OCI-LY7 (cell line): ENCODE results near the gene EIF4G1. TPM values are rescaled to one million over a fixed set of nuclear protein-coding genes. Genes with fewer than 3 reads are reported as not detected.

ENCODE experiments used
- BruUV-seq: library from RNA; stranded (reverse); fragments of 400-500 nt; replicated peaks from 2 replicates; lab custom pipeline; 2021; lab: Mats Ljungman, UMichigan
- CTCF ChIA-PET: fragments of 300-600 bp; sonication (Branson Sonifier 250); formaldehyde crosslinking; loops from one replicate; lab custom pipeline; 2022; ENCODE audit warnings: antibody characterized with exemption; ENCODE audit not compliant: unreplicated experiment; lab: Charles Lee
- POLR2A ChIA-PET: fragments of 300-600 bp; sonication (Branson Sonifier 250); formaldehyde crosslinking; loops from one replicate; lab custom pipeline; 2022; ENCODE audit warnings: antibody characterized with exemption; lab: Charles Lee
- DNase-seq: peaks from one replicate; pipeline ENCODE4 v3.0.0-alpha.2; 2015; ENCODE audit warnings: low spot score
- H2AFZ ChIP-seq: fragments of 200-600 bp; sonication (generic), shearing (Covaris generic); 2 replicates; pipeline ENCODE4 v1.6.1; 2014; ENCODE audit warnings: mild to moderate bottlenecking, antibody characterized with exemption, low read length, moderate library complexity
- H3K27ac ChIP-seq: fragments of 200-600 bp; sonication (generic); 2 replicates; pipeline ENCODE4 v1.5.1; 2014; ENCODE audit warnings: mixed run types, low read depth, mild to moderate bottlenecking, moderate library complexity, low read length, inconsistent platforms; ENCODE audit not compliant: poor library complexity, severe bottlenecking
- H3K36me3 ChIP-seq: fragments of 200-600 bp; sonication (generic); 2 replicates; pipeline ENCODE4 v1.6.1; 2014; ENCODE audit warnings: mild to moderate bottlenecking, antibody characterized with exemption, low read length, moderate library complexity, mixed read lengths; ENCODE audit not compliant: insufficient read depth
- H3K4me1 ChIP-seq: fragments of 200-600 bp; sonication (generic); 2 replicates; pipeline ENCODE4 v1.5.1; 2014; ENCODE audit warnings: mild to moderate bottlenecking, low read length; ENCODE audit not compliant: insufficient read depth, poor library complexity, severe bottlenecking
- H3K4me2 ChIP-seq: fragments of 200-600 bp; sonication (generic); 2 replicates; pipeline ENCODE4 v1.6.1; 2014; ENCODE audit warnings: mild to moderate bottlenecking, low read length
- H3K4me3 ChIP-seq: fragments of 200-600 bp; sonication (generic); 2 replicates; pipeline ENCODE4 v1.5.1; 2014; ENCODE audit warnings: mild to moderate bottlenecking, low read depth, low read length; ENCODE audit not compliant: poor library complexity, severe bottlenecking
- H3K79me2 ChIP-seq: fragments of 200-600 bp; sonication (generic); 2 replicates; pipeline ENCODE4 v1.6.1; 2016; ENCODE audit warnings: low read depth, mild to moderate bottlenecking, low read length, moderate library complexity, mixed read lengths; ENCODE audit not compliant: insufficient read depth
- H3K9me2 ChIP-seq: fragments of 200-600 bp; sonication (generic); 2 replicates; pipeline ENCODE4 v1.6.1; 2016; ENCODE audit warnings: mild to moderate bottlenecking, low read length, mixed read lengths; ENCODE audit not compliant: insufficient read depth
- H3K9me3 ChIP-seq: fragments of 200-600 bp; sonication (generic); 2 replicates; pipeline ENCODE4 v1.6.1; 2014; ENCODE audit warnings: mild to moderate bottlenecking, mixed run types, low read length, mixed read lengths
- H4K20me1 ChIP-seq: fragments of 200-600 bp; sonication (generic); 2 replicates; pipeline ENCODE4 v1.6.1; 2014; ENCODE audit warnings: mild to moderate bottlenecking, antibody characterized with exemption, low read length, moderate library complexity, mixed read lengths; ENCODE audit not compliant: insufficient read depth
- EZH2phosphoT487 ChIP-seq: fragments of 200-600 bp; sonication (generic); IDR thresholded peaks from 2 replicates; pipeline ENCODE4 v1.6.1; 2018; ENCODE audit warnings: low read depth, borderline replicate concordance, mild to moderate bottlenecking, mixed run types, antibody characterized with exemption, low read length, moderate library complexity, mixed read lengths
- intact Hi-C: fragments of 100-400 bp; cut with micrococcal nuclease; formaldehyde crosslinking; loops from one replicate; pipeline ENCODE4 v1.10.0; 2022; ENCODE audit not compliant: unreplicated experiment
- total RNA-seq, 2 experiments: library from RNA; depleted of rRNA in 1 of 2; stranded (reverse); fragments of >200 nt in 1 of 2; shearing (Covaris generic) in 1 of 2; gene quantifications; 2 replicates each; pipeline ENCODE4 v1.2.3, GENCODE V29; 2014 to 2022
- TF ChIP-seq, protein P1 (sequence below): fragments of 200-600 bp; sonication (generic); conservative IDR thresholded peaks from 2 replicates; pipeline ENCODE4 v1.5.1; 2014; ENCODE audit warnings: mild to moderate bottlenecking, antibody characterized with exemption, low read length, moderate library complexity, mixed read lengths

The EIF4G1 gene
- total RNA-seq, 2 experiments from 2014 or later, result 245 to 412 TPM

GRCh38 chr3:184282941-184283340 is 31.5 kb upstream of the EIF4G1 start:
- TF ChIP-seq, protein P1, sequence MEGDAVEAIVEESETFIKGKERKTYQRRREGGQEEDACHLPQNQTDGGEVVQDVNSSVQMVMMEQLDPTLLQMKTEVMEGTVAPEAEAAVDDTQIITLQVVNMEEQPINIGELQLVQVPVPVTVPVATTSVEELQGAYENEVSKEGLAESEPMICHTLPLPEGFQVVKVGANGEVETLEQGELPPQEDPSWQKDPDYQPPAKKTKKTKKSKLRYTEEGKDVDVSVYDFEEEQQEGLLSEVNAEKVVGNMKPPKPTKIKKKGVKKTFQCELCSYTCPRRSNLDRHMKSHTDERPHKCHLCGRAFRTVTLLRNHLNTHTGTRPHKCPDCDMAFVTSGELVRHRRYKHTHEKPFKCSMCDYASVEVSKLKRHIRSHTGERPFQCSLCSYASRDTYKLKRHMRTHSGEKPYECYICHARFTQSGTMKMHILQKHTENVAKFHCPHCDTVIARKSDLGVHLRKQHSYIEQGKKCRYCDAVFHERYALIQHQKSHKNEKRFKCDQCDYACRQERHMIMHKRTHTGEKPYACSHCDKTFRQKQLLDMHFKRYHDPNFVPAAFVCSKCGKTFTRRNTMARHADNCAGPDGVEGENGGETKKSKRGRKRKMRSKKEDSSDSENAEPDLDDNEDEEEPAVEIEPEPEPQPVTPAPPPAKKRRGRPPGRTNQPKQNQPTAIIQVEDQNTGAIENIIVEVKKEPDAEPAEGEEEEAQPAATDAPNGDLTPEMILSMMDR, result no peak
- no peak for TF ChIP-seq EZH2phosphoT487
- no peak for DNase-seq
- Histone ChIP-seq H3K27ac (no peak overlapping the region), H3K79me2 (no peaks in the 10 kb centered on the region), H3K4me3 (no peak overlapping the region), H3K36me3 (no peaks in the 10 kb centered on the region), H2AFZ (no peak overlapping the region), H3K9me3 (no peaks in the 10 kb centered on the region), H3K9me2 (no peaks in the 10 kb centered on the region), H4K20me1 (no peaks in the 10 kb centered on the region), H3K4me1 (no peaks in the 10 kb centered on the region), H3K4me2 (no peak overlapping the region)
- intact Hi-C loops, result no loop called here
- CTCF ChIA-PET, result no interaction called here
- BruUV-seq, result no TSS peak
- POLR2A ChIA-PET, result no interaction called here

- DNase-seq, result no peak
- Histone ChIP-seq H3K4me2 (no peak overlapping the region), H3K9me3 (no peaks in the 10 kb centered on the region), H3K4me1 (no peaks in the 10 kb centered on the region), H4K20me1 (no peaks in the 10 kb centered on the region), H3K4me3 (no peak overlapping the region), H3K9me2 (no peaks in the 10 kb centered on the region), H3K27ac (no peak overlapping the region), H3K79me2 (no peaks in the 10 kb centered on the region), H3K36me3 (no peaks in the 10 kb centered on the region), H2AFZ (no peak overlapping the region)
- ChIA-PET POLR2A (interaction anchor here (0.6 to 0.7 kb wide), 2 partner anchors 32 to 63 kb away, joined by 3 to 5 read pairs; no protein-coding TSS in a partner anchor), CTCF (no interaction called here)
- TF ChIP-seq EZH2phosphoT487, result no peak
- TF ChIP-seq, protein P1, result no peak
- intact Hi-C loops, result no loop called here
- BruUV-seq, result no TSS peak
Observed at GRCh38 chr3:184283681-184284080, 30.7 kb upstream of the EIF4G1 start.

- H3K9me3 ChIP-seq, result no peaks in the 10 kb centered on the region
- no peak overlapping the region for H2AFZ ChIP-seq
- H3K4me1 ChIP-seq, result no peaks in the 10 kb centered on the region
- BruUV-seq, result no TSS peak
- H3K4me2 ChIP-seq, result no peak overlapping the region
- ChIA-PET POLR2A (no interaction called here), CTCF (no interaction called here)
- H3K9me2 ChIP-seq, result no peaks in the 10 kb centered on the region
- no peak overlapping the region for H3K4me3 ChIP-seq
- no peaks in the 10 kb centered on the region for H3K79me2 ChIP-seq
- H3K27ac ChIP-seq, result no peak overlapping the region
- no peaks in the 10 kb centered on the region for H3K36me3 ChIP-seq
- no peak for TF ChIP-seq EZH2phosphoT487
- TF ChIP-seq, protein P1, result peak; percentile 66
- H4K20me1 ChIP-seq, result no peaks in the 10 kb centered on the region
- peak; percentile 47 for DNase-seq
- intact Hi-C loops, result loop anchor here (5.0 kb wide), 1 partner anchor 32 kb away; no protein-coding TSS in a partner anchor
Observed at GRCh38 chr3:184284696-184285095, 29.7 kb upstream of the EIF4G1 start.
